ENCODE results near the gene CFAP20. TPM values are rescaled to one million over a fixed set of nuclear protein-coding genes. Genes with fewer than 3 reads are reported as not detected.

The CFAP20 gene
- total RNA-seq, 1 experiment from 2014 or later: 60.4 TPM

DNA sequence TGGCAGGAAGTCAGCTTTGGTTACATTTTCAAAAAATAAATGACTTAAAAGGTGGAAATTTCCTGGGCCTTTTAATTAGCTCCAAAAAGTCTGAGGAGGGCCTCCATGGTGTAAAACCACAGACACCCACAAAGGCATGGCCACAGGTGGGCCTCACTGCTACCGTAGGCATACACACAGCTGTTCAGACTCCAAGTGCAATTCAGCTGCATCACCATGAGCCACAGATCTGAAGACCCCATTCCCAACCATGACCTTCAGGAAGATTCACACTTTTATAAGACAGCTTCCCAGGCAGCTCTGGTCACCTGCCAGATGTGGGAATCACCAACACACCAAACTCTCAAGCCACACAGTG lies 48.2 kb upstream of the CFAP20 start:
- H3K14ac ChIP-seq (ENCODE audit: insufficient read depth, low read length): no peak overlapping the region
- H4K8ac ChIP-seq (replicated peaks; ENCODE audit: insufficient read length, low read depth, low read length): no peak overlapping the region
- H3T11ph ChIP-seq (ENCODE audit: low read length): no peak overlapping the region
- no peak overlapping the region for H2BK15ac ChIP-seq (ENCODE audit: low read depth, low read length)
- TF ChIP-seq, protein P1, sequence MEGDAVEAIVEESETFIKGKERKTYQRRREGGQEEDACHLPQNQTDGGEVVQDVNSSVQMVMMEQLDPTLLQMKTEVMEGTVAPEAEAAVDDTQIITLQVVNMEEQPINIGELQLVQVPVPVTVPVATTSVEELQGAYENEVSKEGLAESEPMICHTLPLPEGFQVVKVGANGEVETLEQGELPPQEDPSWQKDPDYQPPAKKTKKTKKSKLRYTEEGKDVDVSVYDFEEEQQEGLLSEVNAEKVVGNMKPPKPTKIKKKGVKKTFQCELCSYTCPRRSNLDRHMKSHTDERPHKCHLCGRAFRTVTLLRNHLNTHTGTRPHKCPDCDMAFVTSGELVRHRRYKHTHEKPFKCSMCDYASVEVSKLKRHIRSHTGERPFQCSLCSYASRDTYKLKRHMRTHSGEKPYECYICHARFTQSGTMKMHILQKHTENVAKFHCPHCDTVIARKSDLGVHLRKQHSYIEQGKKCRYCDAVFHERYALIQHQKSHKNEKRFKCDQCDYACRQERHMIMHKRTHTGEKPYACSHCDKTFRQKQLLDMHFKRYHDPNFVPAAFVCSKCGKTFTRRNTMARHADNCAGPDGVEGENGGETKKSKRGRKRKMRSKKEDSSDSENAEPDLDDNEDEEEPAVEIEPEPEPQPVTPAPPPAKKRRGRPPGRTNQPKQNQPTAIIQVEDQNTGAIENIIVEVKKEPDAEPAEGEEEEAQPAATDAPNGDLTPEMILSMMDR (conservative IDR thresholded peaks at IDR 0.05): no peak
- no peaks in the 10 kb centered on the region for H3K9me3 ChIP-seq (ENCODE audit: control insufficient read depth, low read depth, low read length)
- H2BK5ac ChIP-seq (ENCODE audit: insufficient read length, low read length): no peak overlapping the region
- H3K27ac ChIP-seq (ENCODE audit: insufficient read length, low read depth, low read length): no peak overlapping the region
- no peak overlapping the region for H3K4me3 Mint-ChIP-seq
- H2BK20ac ChIP-seq (ENCODE audit: low read depth, low read length, poor library complexity, severe bottlenecking): no peak overlapping the region
- peaks cover 10% of the 10 kb centered on the region for H3K79me1 ChIP-seq (ENCODE audit: insufficient read depth, low read depth, low read length, poor library complexity, severe bottlenecking)
- no peak overlapping the region for H2BK120ac ChIP-seq (ENCODE audit: low read depth, low read length, poor library complexity, severe bottlenecking)
- no peaks in the 10 kb centered on the region for H3K9me3 Mint-ChIP-seq
- no peak overlapping the region for H3K27ac Mint-ChIP-seq
- H4K5ac ChIP-seq (ENCODE audit: insufficient read length, low read depth, low read length): no peak overlapping the region
- no peak overlapping the region for H2AK5ac ChIP-seq (ENCODE audit: insufficient read length, low read length)
- peaks cover 1% of the 10 kb centered on the region; the same call in 1 of the 2 replicates for H3K79me2 ChIP-seq (ENCODE audit: insufficient read depth, low read length)
- H3K27me3 ChIP-seq (ENCODE audit: insufficient read depth, low read length): no peaks in the 10 kb centered on the region
- peak overlapping the region; percentile 33 for H3K9ac ChIP-seq (ENCODE audit: extremely low read depth, insufficient read length, low read length)
- H3K23me2 ChIP-seq (ENCODE audit: insufficient read length, low read depth, low read length, poor library complexity, severe bottlenecking): no peaks in the 10 kb centered on the region
- H2AFZ ChIP-seq (ENCODE audit: low read length): no peak overlapping the region
- H3K4me1 Mint-ChIP-seq: no peaks in the 10 kb centered on the region
- WGBS (ENCODE audit: extremely low coverage, insufficient read length, low lambda C conversion rate): no CpG with 5 or more reads among the region's 1 CpG
- no peak overlapping the region for H3K4me2 ChIP-seq (ENCODE audit: insufficient read depth, insufficient read length, low read length)
- no peak overlapping the region for H3K18ac ChIP-seq (ENCODE audit: insufficient read length, low read depth, low read length)
- H3K56ac ChIP-seq (ENCODE audit: insufficient read length, low read depth, low read length): no peak overlapping the region
- H3K4me1 ChIP-seq (ENCODE audit: insufficient read depth, low read length): no peaks in the 10 kb centered on the region
- no peak for DNase-seq
- no peak overlapping the region for H2BK12ac ChIP-seq (ENCODE audit: insufficient read length, low read depth, low read length)
- no peak overlapping the region for H4K91ac ChIP-seq (ENCODE audit: insufficient read length, low read depth, low read length)
- H4K20me1 ChIP-seq (ENCODE audit: control insufficient read depth, insufficient read depth, insufficient read length): no peaks in the 10 kb centered on the region
- H3K4ac ChIP-seq (ENCODE audit: low read depth, low read length): no peak overlapping the region
- no peak overlapping the region for H3K23ac ChIP-seq (ENCODE audit: insufficient read length, low read depth, low read length)
- no peaks in the 10 kb centered on the region for H3K27me3 Mint-ChIP-seq (ENCODE audit: low read depth)
- H3K36me3 Mint-ChIP-seq (ENCODE audit: insufficient read depth in 1 of 3, low read depth in 3 of 3): peaks cover 17 to 87% (median 74%) of the 10 kb centered on the region in 3 experiments

Data from H9 (cell line).